T-cell (primary cell): ENCODE measurements around the gene TUBA1C. TPM values are rescaled to one million over a fixed set of nuclear protein-coding genes. Genes with fewer than 3 reads are reported as not detected.

Experiments used
- ATAC-seq, 4 experiments: fragments of 200-7000 bp in 3 of 4; fragments of 150-1000 bp in 1 of 4; cut with Tn5 transposase; replicated peaks in 1 of 4; 1 replicate in 3 of 4; 2 replicates in 1 of 4; pipeline ENCODE4 v1.10.0; 2021; ENCODE audit warnings: moderate library complexity in 3 of 4, mild to moderate bottlenecking in 2 of 4, moderate number of reproducible peaks in 1 of 4
- CTCF ChIA-PET, 2 donors: fragments of 300-600 bp; sonication (Branson Sonifier 250); formaldehyde crosslinking; loops; one replicate each; lab custom pipeline; 2022; ENCODE audit warnings: antibody characterized with exemption in 2 of 2; lab: Charles Lee
- POLR2A ChIA-PET, 2 donors: fragments of 300-600 bp; sonication (Branson Sonifier 250); formaldehyde crosslinking; loops; one replicate each; lab custom pipeline; 2022; ENCODE audit warnings: antibody characterized with exemption in 2 of 2; lab: Charles Lee
- DNase-seq, 35 experiments: peaks; one replicate each; pipeline versions ENCODE4 v3.0.0 to v3.0.0-alpha.2; 2013 to 2023
- H3K27ac ChIP-seq: one replicate; pipeline ENCODE4 v1.5.1; 2013; ENCODE audit warnings: low read length
- H3K27me3 ChIP-seq, 2 experiments: replicated peaks in 1 of 2; 1 replicate in 1 of 2; 2 replicates in 1 of 2; pipeline versions ENCODE4 v1.6.1 to v1.7.0; 2013; ENCODE audit warnings: low read length in 1 of 2, mixed read lengths in 1 of 2; ENCODE audit not compliant: control insufficient read depth in 2 of 2, insufficient read depth in 2 of 2; ENCODE audit errors: extremely low read depth in 1 of 2
- H3K36me3 ChIP-seq, 2 donors: 1 replicate in 1 of 2; 2 replicates in 1 of 2; pipeline versions ENCODE4 v1.6.1 to v1.7.0; 2013; ENCODE audit warnings: low read length in 1 of 2; ENCODE audit not compliant: control insufficient read depth in 2 of 2, insufficient read depth in 1 of 2; ENCODE audit errors: extremely low read depth in 1 of 2
- H3K4me1 ChIP-seq, 2 experiments: 1 replicate in 1 of 2; 2 replicates in 1 of 2; pipeline versions ENCODE4 v1.6.1 to v1.7.0; 2013; ENCODE audit warnings: low read length in 2 of 2, mixed read lengths in 1 of 2; ENCODE audit not compliant: insufficient read depth in 2 of 2, control insufficient read depth in 1 of 2; ENCODE audit errors: extremely low read depth in 1 of 2
- H3K4me3 ChIP-seq, 2 donors: 1 replicate in 1 of 2; 2 replicates in 1 of 2; pipeline versions ENCODE4 v1.5.1 to v1.7.0; 2013; ENCODE audit warnings: mild to moderate bottlenecking in 2 of 2, low read length in 1 of 2, moderate library complexity in 1 of 2; ENCODE audit not compliant: control insufficient read depth in 1 of 2; ENCODE audit errors: extremely low read depth in 1 of 2
- H3K9me3 ChIP-seq: 2 replicates; pipeline ENCODE4 v1.7.0; 2013
- H3K27ac Mint-ChIP-seq, 2 donors: one replicate each; pipeline ENCODE4 v1.8.0; 2020 to 2021; ENCODE audit warnings: mild to moderate bottlenecking in 2 of 2, mixed read lengths in 2 of 2
- H3K27me3 Mint-ChIP-seq, 2 donors: one replicate each; pipeline ENCODE4 v1.8.0; 2021 to 2022; ENCODE audit warnings: mixed read lengths in 2 of 2
- H3K36me3 Mint-ChIP-seq: one replicate; pipeline ENCODE4 v1.8.0; 2021; ENCODE audit warnings: mixed read lengths
- H3K4me1 Mint-ChIP-seq, 3 donors: one replicate each; pipeline ENCODE4 v1.8.0; 2020 to 2022; ENCODE audit warnings: mixed read lengths in 3 of 3, mild to moderate bottlenecking in 1 of 3
- H3K4me3 Mint-ChIP-seq, 3 donors: one replicate each; pipeline ENCODE4 v1.8.0; 2020 to 2022; ENCODE audit warnings: mild to moderate bottlenecking in 3 of 3, mixed read lengths in 3 of 3, moderate library complexity in 3 of 3
- H3K9me3 Mint-ChIP-seq, 3 donors: one replicate each; pipeline ENCODE4 v1.8.0; 2020 to 2022; ENCODE audit warnings: mixed read lengths in 3 of 3
- WGBS: methylation state at CpG from one replicate; pipeline ENCODE4 v1.1.5; 2013; ENCODE audit warnings: missing lambda C conversion rate; ENCODE audit not compliant: insufficient coverage; 5-methylcytosine and 5-hydroxymethylcytosine counted together
- total RNA-seq, 35 experiments: library from RNA in 6 of 35; stranded (reverse) in 6 of 35; fragments of 120-200 nt in 1 of 35; gene quantifications; one replicate each; pipeline versions ENCODE4 v1.2.1 to v1.2.4 and lab custom pipeline; 2013 to 2026

The TUBA1C gene
- total RNA-seq, 5 donors from 2014 or later (not counting 1 experiment from before 2014, with no cell fraction given) = 16.4 to 53.7 (median 48.4) TPM

GRCh38 chr12:49232940-49233841 is 31.7 kb upstream of the TUBA1C start:
- peaks cover 0 to 17% of the 10 kb centered on the region in 2 experiments for H3K4me1 ChIP-seq
- Mint-ChIP-seq H3K4me3 (peak overlapping the region; percentile 36 to 86 (median 69)), H3K27ac (peak overlapping the region; percentile 16 to 73), H3K9me3 (no peaks in the 10 kb centered on the region), H3K4me1 (peaks cover 5 to 16% (median 7%) of the 10 kb centered on the region in 3 donors), H3K36me3 (no peaks in the 10 kb centered on the region), H3K27me3 (no peaks in the 10 kb centered on the region)
- WGBS = 89% methylated on average over 19 of the region's 25 CpGs
- H3K27ac ChIP-seq = no peak overlapping the region
- ChIA-PET CTCF (interaction anchor here in 1 of 2 donors (0.6 to 1.0 kb wide), 2 partner anchors 56 to 110 kb away, joined by 4 to 6 read pairs; no protein-coding TSS in a partner anchor), POLR2A (interaction anchor here (0.6 kb wide), 2 partner anchors 88 to 432 kb away, joined by 9 to 14 read pairs; no protein-coding TSS in a partner anchor)
- peak in 1 of 35 experiments; percentile 5 for DNase-seq
- ATAC-seq = no peak
- no peaks in the 10 kb centered on the region for H3K9me3 ChIP-seq
- H3K27me3 ChIP-seq = peaks cover 0 to 4% of the 10 kb centered on the region in 2 experiments
- no peak overlapping the region for H3K4me3 ChIP-seq
- no peaks in the 10 kb centered on the region for H3K36me3 ChIP-seq

GRCh38 chr12:49233842-49234526 is 30.9 kb upstream of the TUBA1C start:
- ChIA-PET CTCF (interaction anchor here in 1 of 2 donors (0.6 to 1.5 kb wide), 4 partner anchors 57 to 145 kb away, joined by 4 to 8 read pairs (median 6); partner anchors contain the start of gene TUBA1B), POLR2A (no interaction called here)
- H3K9me3 Mint-ChIP-seq = no peaks in the 10 kb centered on the region
- DNase-seq (peak in 27 of 35 experiments; percentile 1 to 59 (median 15)), ATAC-seq (peak in 1 of 4 experiments; percentile 6)
- peak overlapping the region; percentile 62 for H3K27ac ChIP-seq
- 65% methylated on average over 13 of the region's 19 CpGs for WGBS
- peaks cover 0 to 17% of the 10 kb centered on the region in 2 experiments for H3K4me1 ChIP-seq
- no peaks in the 10 kb centered on the region for H3K36me3 Mint-ChIP-seq
- H3K27ac Mint-ChIP-seq = peak overlapping the region; percentile 16 to 73
- peaks cover 0 to 4% of the 10 kb centered on the region in 2 experiments for H3K27me3 ChIP-seq
- peak overlapping the region in 1 of 2 donors; percentile 64 for H3K4me3 ChIP-seq
- H3K36me3 ChIP-seq = no peaks in the 10 kb centered on the region
- H3K4me1 Mint-ChIP-seq = peaks cover 5 to 16% (median 7%) of the 10 kb centered on the region in 3 donors
- no peaks in the 10 kb centered on the region for H3K27me3 Mint-ChIP-seq
- H3K4me3 Mint-ChIP-seq = peak overlapping the region; percentile 36 to 86 (median 69)
- H3K9me3 ChIP-seq = no peaks in the 10 kb centered on the region

GRCh38 chr12:49236423-49236822 is 28.5 kb upstream of the TUBA1C start:
- ATAC-seq = no peak
- POLR2A ChIA-PET = no interaction called here

GRCh38 chr12:49243631-49244030 is 21.3 kb upstream of the TUBA1C start:
- POLR2A ChIA-PET = interaction anchor here in 1 of 2 donors (0.7 kb wide), 2 partner anchors 9 to 72 kb away, joined by 3 to 5 read pairs; no protein-coding TSS in a partner anchor
- WGBS = no CpG with 5 or more reads among the region's 5 CpGs

More at GRCh38 chr12:49236423-49236822, 28.5 kb upstream of the TUBA1C start:
- no peaks in the 10 kb centered on the region for H3K27me3 Mint-ChIP-seq
- H3K9me3 ChIP-seq = no peaks in the 10 kb centered on the region
- no peaks in the 10 kb centered on the region for H3K9me3 Mint-ChIP-seq
- H3K4me1 Mint-ChIP-seq = peaks cover 5 to 16% (median 7%) of the 10 kb centered on the region in 3 donors
- no peaks in the 10 kb centered on the region for H3K36me3 Mint-ChIP-seq
- no peak overlapping the region for H3K27ac ChIP-seq
- CTCF ChIA-PET = interaction anchor here in 1 of 2 donors (0.8 to 1.8 kb wide), 2 partner anchors 12 to 14 kb away, joined by 3 to 5 read pairs; no protein-coding TSS in a partner anchor
- no CpG with 5 or more reads among the region's 1 CpG for WGBS
- no peak for DNase-seq
- H3K4me1 ChIP-seq = peaks cover 0 to 17% of the 10 kb centered on the region in 2 experiments
- H3K4me3 Mint-ChIP-seq = no peak overlapping the region
- no peak overlapping the region for H3K27ac Mint-ChIP-seq
- H3K36me3 ChIP-seq = no peaks in the 10 kb centered on the region
- no peak overlapping the region for H3K4me3 ChIP-seq
- peaks cover 0 to 8% of the 10 kb centered on the region in 2 experiments for H3K27me3 ChIP-seq

GRCh38 chr12:49244176-49244575 is 20.7 kb upstream of the TUBA1C start:
- Mint-ChIP-seq H3K27ac (no peak overlapping the region), H3K9me3 (no peaks in the 10 kb centered on the region), H3K4me1 (no peaks in the 10 kb centered on the region), H3K36me3 (no peaks in the 10 kb centered on the region), H3K27me3 (peaks cover 0 to 2% of the 10 kb centered on the region in 2 donors), H3K4me3 (no peak overlapping the region)
- Histone ChIP-seq H3K27me3 (peaks cover 0 to 7% of the 10 kb centered on the region in 2 experiments), H3K36me3 (no peaks in the 10 kb centered on the region), H3K4me1 (no peaks in the 10 kb centered on the region), H3K4me3 (no peak overlapping the region), H3K27ac (no peak overlapping the region), H3K9me3 (no peaks in the 10 kb centered on the region)
- CTCF ChIA-PET = interaction anchor here in 1 of 2 donors (0.7 to 1.1 kb wide), 4 partner anchors 13 to 270 kb away, joined by 3 to 5 read pairs (median 3); no protein-coding TSS in a partner anchor
- DNase-seq = no peak
- no CpG with 5 or more reads among the region's 2 CpGs for WGBS
- POLR2A ChIA-PET = interaction anchor here in 1 of 2 donors (0.7 kb wide), 2 partner anchors 33 to 73 kb away, joined by 3 to 4 read pairs; no protein-coding TSS in a partner anchor
- ATAC-seq = no peak

More at GRCh38 chr12:49243631-49244030, 21.3 kb upstream of the TUBA1C start:
- H3K27me3 ChIP-seq = peaks cover 0 to 7% of the 10 kb centered on the region in 2 experiments
- no peaks in the 10 kb centered on the region for H3K9me3 Mint-ChIP-seq
- H3K36me3 ChIP-seq = no peaks in the 10 kb centered on the region
- H3K4me1 Mint-ChIP-seq = no peaks in the 10 kb centered on the region
- no peak for ATAC-seq
- CTCF ChIA-PET = interaction anchor here in 1 of 2 donors (1.1 kb wide), 2 partner anchors 14 to 270 kb away, joined by 3 to 5 read pairs; no protein-coding TSS in a partner anchor
- no peak overlapping the region for H3K27ac ChIP-seq
- no peak overlapping the region for H3K27ac Mint-ChIP-seq
- no peaks in the 10 kb centered on the region for H3K9me3 ChIP-seq
- H3K4me3 Mint-ChIP-seq = no peak overlapping the region
- H3K4me3 ChIP-seq = no peak overlapping the region
- no peak for DNase-seq
- no peaks in the 10 kb centered on the region for H3K4me1 ChIP-seq
- H3K27me3 Mint-ChIP-seq = peaks cover 0 to 2% of the 10 kb centered on the region in 2 donors
- no peaks in the 10 kb centered on the region for H3K36me3 Mint-ChIP-seq
